ENCODE results near the gene TUBB1. TPM values are rescaled to one million over a fixed set of nuclear protein-coding genes. Genes with fewer than 3 reads are reported as not detected.

Gene TUBB1
- total and polyA plus RNA-seq, 2 experiments from 2014 or later: 0.03 TPM; not detected in 1

GRCh38 chr20:58975353-58975752 is 43.9 kb upstream of the TUBB1 start:
- Histone ChIP-seq H3K4me1 (ENCODE audit: low read depth) (no peaks in the 10 kb centered on the region), H3K9me3 (ENCODE audit: low read depth) (no peaks in the 10 kb centered on the region), H3K4me3 (no peak overlapping the region), H3K36me3 (no peaks in the 10 kb centered on the region), H3K27me3 (no peaks in the 10 kb centered on the region), H3K27ac (no peak overlapping the region)
- no peak for TF ChIP-seq CTCF (IDR thresholded peaks at IDR 0.05; ENCODE audit: low read depth, low read length)
- DNase-seq (ENCODE audit: low read depth in 1 of 2, low spot score in 1 of 2): no peak

DNA sequence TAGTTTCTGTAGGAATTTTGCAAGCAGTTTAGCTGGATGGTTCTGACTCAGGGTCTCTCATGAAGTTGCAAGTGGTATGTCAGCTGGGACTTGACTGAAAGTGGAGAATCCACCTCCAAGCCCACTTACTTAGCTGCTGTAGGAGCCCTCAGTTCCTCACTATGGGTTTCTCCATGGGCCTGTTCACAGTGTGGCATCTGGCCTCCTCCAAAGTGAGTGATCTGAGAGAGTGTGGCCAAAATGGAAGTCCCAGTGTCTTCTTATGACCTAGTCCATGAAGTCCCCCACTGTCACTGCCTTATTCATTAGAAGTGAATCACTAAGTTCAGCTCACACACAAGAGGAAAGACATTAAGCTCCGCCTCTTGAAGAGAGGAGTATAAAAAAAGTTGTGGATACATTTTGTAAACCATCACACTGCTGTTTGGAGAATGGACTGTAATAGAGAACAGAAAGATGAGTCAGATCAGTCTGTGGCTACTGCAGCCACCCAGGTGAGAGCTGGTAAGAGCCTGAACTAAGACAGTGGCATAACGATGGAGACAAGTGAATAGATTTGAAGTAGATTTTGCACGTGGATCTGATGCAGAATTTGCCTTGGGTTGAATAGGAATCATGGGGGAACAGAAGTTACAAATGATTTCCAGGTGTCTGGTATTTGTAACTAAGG is 43.0 kb upstream of the TUBB1 start:
- Histone ChIP-seq H3K9me3 (ENCODE audit: low read depth) (no peaks in the 10 kb centered on the region), H3K27me3 (no peaks in the 10 kb centered on the region), H3K4me1 (ENCODE audit: low read depth) (no peaks in the 10 kb centered on the region), H3K27ac (no peak overlapping the region), H3K36me3 (no peaks in the 10 kb centered on the region), H3K4me3 (no peak overlapping the region)
- no peak for DNase-seq (ENCODE audit: low read depth in 1 of 2, low spot score in 1 of 2)
- TF ChIP-seq CTCF (IDR thresholded peaks at IDR 0.05; ENCODE audit: low read depth, low read length): no peak

- no peak for DNase-seq (ENCODE audit: low read depth in 1 of 2, low spot score in 1 of 2)
- H3K9me3 ChIP-seq (ENCODE audit: low read depth): no peaks in the 10 kb centered on the region
- no peaks in the 10 kb centered on the region for H3K27me3 ChIP-seq
- no peak overlapping the region for H3K4me3 ChIP-seq
- H3K4me1 ChIP-seq (ENCODE audit: low read depth): peaks cover 8% of the 10 kb centered on the region
- H3K27ac ChIP-seq: no peak overlapping the region
- no peak for TF ChIP-seq CTCF (IDR thresholded peaks at IDR 0.05; ENCODE audit: low read depth, low read length)
- no peaks in the 10 kb centered on the region for H3K36me3 ChIP-seq
These were observed 40.7 kb upstream of the TUBB1 start for GRCh38 chr20:58978351-58979190.

DNA sequence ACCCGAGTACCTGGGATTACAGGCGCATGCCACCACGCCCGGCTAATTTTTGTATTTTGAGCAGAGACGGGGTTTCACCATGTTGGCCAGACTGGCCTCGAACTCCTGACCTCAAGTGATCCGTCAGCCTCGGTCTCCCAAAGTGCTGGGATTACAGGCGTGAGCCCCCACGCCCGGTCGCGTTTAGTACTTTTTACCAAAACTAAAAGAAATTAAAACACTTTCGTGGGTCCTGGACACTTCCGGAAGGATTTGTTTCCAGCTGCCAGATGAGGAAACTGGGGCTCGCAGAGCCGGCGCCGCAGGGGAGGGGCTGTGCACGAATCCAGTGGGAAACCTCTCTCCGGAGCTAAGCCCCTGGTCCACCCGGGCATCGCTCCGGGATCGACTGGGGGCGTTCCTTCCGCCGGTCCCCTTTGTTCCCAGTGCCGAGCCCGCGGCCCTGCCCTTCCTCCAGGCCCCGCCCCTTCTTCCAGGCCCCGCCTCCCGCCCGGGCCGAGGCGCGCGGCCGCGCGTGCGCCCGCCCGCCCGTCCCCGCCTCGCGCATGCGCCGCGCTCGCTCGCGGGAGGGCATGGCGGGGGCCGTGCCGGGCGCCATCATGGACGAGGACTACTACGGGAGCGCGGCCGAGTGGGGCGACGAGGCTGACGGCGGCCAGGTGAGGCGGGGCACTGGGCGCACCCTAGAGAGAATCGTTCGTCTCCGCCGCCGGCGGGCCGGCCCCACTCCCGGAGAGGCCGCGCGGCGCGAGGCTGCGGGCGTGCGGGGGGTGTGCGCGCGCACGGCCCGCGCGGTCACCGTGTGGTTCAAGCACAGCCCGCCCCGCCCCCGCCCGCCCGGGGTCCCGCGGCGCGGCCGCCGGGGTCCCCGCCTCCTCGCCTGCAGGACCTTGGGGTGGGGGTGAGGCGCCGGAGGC is 38.3 kb upstream of the TUBB1 start, which contains the start of gene NELFCD:
TSS of gene NELFCD (plus strand) at position 546 of the 917 bp plus-strand sequence. CDS start at position 600, 54 bp downstream.
- DNase-seq (ENCODE audit: low read depth in 1 of 2, low spot score in 1 of 2): peak; percentile 89 to 93
- peaks cover 8% of the 10 kb centered on the region for H3K4me1 ChIP-seq (ENCODE audit: low read depth)
- H3K36me3 ChIP-seq: peaks cover 2% of the 10 kb centered on the region
- TF ChIP-seq CTCF (IDR thresholded peaks at IDR 0.05; ENCODE audit: low read depth, low read length): no peak
- peak within 1 kb of the TSS; percentile 87 for H3K27ac ChIP-seq
- H3K27me3 ChIP-seq: no peaks in the 10 kb centered on the region
- H3K4me3 ChIP-seq: peak within 1 kb of the TSS; percentile 92
- H3K9me3 ChIP-seq (ENCODE audit: low read depth): no peaks in the 10 kb centered on the region
